ENCODE measurements around the gene IDUA.

The IDUA gene

DNA sequence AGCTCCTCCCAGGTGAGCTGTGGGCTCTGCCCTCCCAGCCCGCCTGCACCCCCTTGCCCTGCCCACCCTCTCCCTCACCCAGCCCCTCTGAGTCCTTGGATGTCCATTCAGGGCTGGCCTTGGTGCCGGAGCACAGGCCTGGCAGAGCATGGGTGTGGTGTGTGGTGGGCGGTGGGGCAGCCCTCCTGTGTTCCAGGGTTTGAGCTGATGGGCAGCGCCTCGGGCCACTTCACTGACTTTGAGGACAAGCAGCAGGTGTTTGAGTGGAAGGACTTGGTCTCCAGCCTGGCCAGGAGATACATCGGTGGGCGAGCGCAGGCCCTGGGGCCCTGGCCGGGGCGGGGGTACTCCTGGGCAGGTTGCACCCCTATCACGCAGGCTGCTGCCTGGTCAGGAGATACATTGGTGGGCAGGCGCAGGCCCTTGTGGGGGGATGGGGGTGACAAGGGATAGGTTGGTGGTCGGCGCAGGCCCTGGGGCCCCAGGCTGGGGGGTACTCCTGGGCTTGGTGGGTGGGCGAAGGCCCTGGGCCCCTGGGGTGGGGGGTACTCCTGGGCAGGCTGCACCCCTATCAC, 13.9 kb downstream of the IDUA start:
- DNase-seq (ENCODE audit: low read depth in 1 of 2, low spot score in 1 of 2): no peak
- TF ChIP-seq, protein P1, sequence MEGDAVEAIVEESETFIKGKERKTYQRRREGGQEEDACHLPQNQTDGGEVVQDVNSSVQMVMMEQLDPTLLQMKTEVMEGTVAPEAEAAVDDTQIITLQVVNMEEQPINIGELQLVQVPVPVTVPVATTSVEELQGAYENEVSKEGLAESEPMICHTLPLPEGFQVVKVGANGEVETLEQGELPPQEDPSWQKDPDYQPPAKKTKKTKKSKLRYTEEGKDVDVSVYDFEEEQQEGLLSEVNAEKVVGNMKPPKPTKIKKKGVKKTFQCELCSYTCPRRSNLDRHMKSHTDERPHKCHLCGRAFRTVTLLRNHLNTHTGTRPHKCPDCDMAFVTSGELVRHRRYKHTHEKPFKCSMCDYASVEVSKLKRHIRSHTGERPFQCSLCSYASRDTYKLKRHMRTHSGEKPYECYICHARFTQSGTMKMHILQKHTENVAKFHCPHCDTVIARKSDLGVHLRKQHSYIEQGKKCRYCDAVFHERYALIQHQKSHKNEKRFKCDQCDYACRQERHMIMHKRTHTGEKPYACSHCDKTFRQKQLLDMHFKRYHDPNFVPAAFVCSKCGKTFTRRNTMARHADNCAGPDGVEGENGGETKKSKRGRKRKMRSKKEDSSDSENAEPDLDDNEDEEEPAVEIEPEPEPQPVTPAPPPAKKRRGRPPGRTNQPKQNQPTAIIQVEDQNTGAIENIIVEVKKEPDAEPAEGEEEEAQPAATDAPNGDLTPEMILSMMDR (IDR thresholded peaks at IDR 0.05; ENCODE audit: insufficient read depth, low read length): no peak
- TF ChIP-seq GABPA (IDR thresholded peaks at IDR 0.05; ENCODE audit: low read depth): no peak
- no peak for TF ChIP-seq POLR2AphosphoS5 (IDR thresholded peaks at IDR 0.05; ENCODE audit: low read depth)
- TF ChIP-seq, protein P2, sequence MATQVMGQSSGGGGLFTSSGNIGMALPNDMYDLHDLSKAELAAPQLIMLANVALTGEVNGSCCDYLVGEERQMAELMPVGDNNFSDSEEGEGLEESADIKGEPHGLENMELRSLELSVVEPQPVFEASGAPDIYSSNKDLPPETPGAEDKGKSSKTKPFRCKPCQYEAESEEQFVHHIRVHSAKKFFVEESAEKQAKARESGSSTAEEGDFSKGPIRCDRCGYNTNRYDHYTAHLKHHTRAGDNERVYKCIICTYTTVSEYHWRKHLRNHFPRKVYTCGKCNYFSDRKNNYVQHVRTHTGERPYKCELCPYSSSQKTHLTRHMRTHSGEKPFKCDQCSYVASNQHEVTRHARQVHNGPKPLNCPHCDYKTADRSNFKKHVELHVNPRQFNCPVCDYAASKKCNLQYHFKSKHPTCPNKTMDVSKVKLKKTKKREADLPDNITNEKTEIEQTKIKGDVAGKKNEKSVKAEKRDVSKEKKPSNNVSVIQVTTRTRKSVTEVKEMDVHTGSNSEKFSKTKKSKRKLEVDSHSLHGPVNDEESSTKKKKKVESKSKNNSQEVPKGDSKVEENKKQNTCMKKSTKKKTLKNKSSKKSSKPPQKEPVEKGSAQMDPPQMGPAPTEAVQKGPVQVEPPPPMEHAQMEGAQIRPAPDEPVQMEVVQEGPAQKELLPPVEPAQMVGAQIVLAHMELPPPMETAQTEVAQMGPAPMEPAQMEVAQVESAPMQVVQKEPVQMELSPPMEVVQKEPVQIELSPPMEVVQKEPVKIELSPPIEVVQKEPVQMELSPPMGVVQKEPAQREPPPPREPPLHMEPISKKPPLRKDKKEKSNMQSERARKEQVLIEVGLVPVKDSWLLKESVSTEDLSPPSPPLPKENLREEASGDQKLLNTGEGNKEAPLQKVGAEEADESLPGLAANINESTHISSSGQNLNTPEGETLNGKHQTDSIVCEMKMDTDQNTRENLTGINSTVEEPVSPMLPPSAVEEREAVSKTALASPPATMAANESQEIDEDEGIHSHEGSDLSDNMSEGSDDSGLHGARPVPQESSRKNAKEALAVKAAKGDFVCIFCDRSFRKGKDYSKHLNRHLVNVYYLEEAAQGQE (IDR thresholded peaks at IDR 0.05; ENCODE audit: insufficient replicate concordance, low read depth): no peak
- no peak for TF ChIP-seq SPI1 (IDR thresholded peaks at IDR 0.05; ENCODE audit: borderline replicate concordance, low read depth)
- Histone ChIP-seq H3K27ac (replicated peaks) (no peak overlapping the region), H3K27me3 (ENCODE audit: insufficient read depth, poor library complexity, severe bottlenecking) (peaks cover 56% of the 10 kb centered on the region), H3K4me3 (replicated peaks; ENCODE audit: insufficient read depth, low read length) (no peak overlapping the region)

DNA sequence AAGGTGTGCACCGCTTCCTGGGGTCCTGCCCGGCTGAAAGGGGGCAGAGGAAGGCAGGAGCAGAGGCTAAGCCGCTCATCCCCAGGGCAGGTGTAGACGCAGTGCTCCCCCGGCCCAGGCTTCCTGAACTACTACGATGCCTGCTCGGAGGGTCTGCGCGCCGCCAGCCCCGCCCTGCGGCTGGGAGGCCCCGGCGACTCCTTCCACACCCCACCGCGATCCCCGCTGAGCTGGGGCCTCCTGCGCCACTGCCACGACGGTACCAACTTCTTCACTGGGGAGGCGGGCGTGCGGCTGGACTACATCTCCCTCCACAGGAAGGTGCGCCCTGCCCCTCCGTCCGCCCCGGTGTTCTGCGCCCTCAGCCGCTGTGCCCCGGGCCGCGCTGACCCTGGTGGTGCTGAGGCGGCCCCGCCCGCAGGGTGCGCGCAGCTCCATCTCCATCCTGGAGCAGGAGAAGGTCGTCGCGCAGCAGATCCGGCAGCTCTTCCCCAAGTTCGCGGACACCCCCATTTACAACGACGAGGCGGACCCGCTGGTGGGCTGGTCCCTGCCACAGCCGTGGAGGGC, 14.8 kb downstream of the IDUA start:
- DNase-seq (ENCODE audit: low read depth in 1 of 2, low spot score in 1 of 2): no peak
- Histone ChIP-seq H3K27me3 (ENCODE audit: insufficient read depth, poor library complexity, severe bottlenecking) (peaks cover 52% of the 10 kb centered on the region), H3K27ac (replicated peaks) (no peak overlapping the region), H3K4me3 (replicated peaks; ENCODE audit: insufficient read depth, low read length) (no peak overlapping the region)
- no peak for TF ChIP-seq SPI1 (IDR thresholded peaks at IDR 0.05; ENCODE audit: borderline replicate concordance, low read depth)
- TF ChIP-seq POLR2AphosphoS5 (IDR thresholded peaks at IDR 0.05; ENCODE audit: low read depth): no peak
- TF ChIP-seq GABPA (IDR thresholded peaks at IDR 0.05; ENCODE audit: low read depth): no peak
- TF ChIP-seq, protein P2 (IDR thresholded peaks at IDR 0.05; ENCODE audit: insufficient replicate concordance, low read depth): no peak
- TF ChIP-seq, protein P1 (IDR thresholded peaks at IDR 0.05; ENCODE audit: insufficient read depth, low read length): no peak

DNA sequence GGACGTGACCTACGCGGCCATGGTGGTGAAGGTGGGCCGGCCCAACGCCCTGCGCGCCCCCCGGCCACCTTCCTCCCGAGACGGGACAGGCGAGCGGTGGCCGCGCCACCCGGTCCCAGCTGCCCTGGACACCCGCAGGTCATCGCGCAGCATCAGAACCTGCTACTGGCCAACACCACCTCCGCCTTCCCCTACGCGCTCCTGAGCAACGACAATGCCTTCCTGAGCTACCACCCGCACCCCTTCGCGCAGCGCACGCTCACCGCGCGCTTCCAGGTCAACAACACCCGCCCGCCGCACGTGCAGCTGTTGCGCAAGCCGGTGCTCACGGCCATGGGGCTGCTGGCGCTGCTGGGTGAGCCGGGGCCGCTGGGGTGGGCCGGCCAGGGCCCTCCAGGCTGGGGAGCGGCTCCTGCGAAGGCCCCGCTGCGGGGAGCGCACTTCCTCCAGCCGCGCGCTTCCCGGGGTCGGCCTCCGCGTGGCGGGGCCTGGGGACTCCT, 15.3 kb downstream of the IDUA start:
- Histone ChIP-seq H3K27me3 (ENCODE audit: insufficient read depth, poor library complexity, severe bottlenecking) (peaks cover 51% of the 10 kb centered on the region), H3K4me3 (replicated peaks; ENCODE audit: insufficient read depth, low read length) (no peak overlapping the region)
- TF ChIP-seq, protein P2 (IDR thresholded peaks at IDR 0.05; ENCODE audit: insufficient replicate concordance, low read depth): no peak
- no peak for TF ChIP-seq POLR2AphosphoS5 (IDR thresholded peaks at IDR 0.05; ENCODE audit: low read depth)
- TF ChIP-seq, protein P1 (IDR thresholded peaks at IDR 0.05; ENCODE audit: insufficient read depth, low read length): no peak
- no peak for TF ChIP-seq GABPA (IDR thresholded peaks at IDR 0.05; ENCODE audit: low read depth)
- no peak for TF ChIP-seq SPI1 (IDR thresholded peaks at IDR 0.05; ENCODE audit: borderline replicate concordance, low read depth)

More for the DNA sequence above, 15.3 kb downstream of the IDUA start:
- no peak overlapping the region for H3K27ac ChIP-seq (replicated peaks)
- DNase-seq (ENCODE audit: low read depth in 1 of 2, low spot score in 1 of 2): peak; percentile 51 to 59

Measured in HL-60 (cell line).